ENCODE measurements around the gene BDNF.

BDNF gene

GRCh38 chr11:27623945-27624523 lies 76.2 kb downstream of the BDNF start:
- no peak for DNase-seq

- DNase-seq: no peak
Measured at GRCh38 chr11:27622541-27623300, 77.5 kb downstream of the BDNF start.

- no peak for DNase-seq
Measured at GRCh38 chr11:27621405-27622161, 78.7 kb downstream of the BDNF start.

- no peak for DNase-seq
Measured at GRCh38 chr11:27619763-27620335, 80.4 kb downstream of the BDNF start.

GRCh38 chr11:27619039-27619574 lies 81.1 kb downstream of the BDNF start:
- no peak for DNase-seq

- no peak for DNase-seq
Measured at GRCh38 chr11:27618281-27618915, 81.9 kb downstream of the BDNF start.

- no peak for DNase-seq
Measured at GRCh38 chr11:27616711-27617110, 83.5 kb downstream of the BDNF start.

- DNase-seq: no peak
Measured at GRCh38 chr11:27615833-27616232, 84.4 kb downstream of the BDNF start.

- DNase-seq: no peak
Measured at GRCh38 chr11:27614092-27614491, 86.2 kb downstream of the BDNF start.

GRCh38 chr11:27612932-27613880 lies 87.0 kb downstream of the BDNF start:
- DNase-seq: no peak

- DNase-seq: no peak
Measured at GRCh38 chr11:27611947-27612455, 88.3 kb downstream of the BDNF start.

GRCh38 chr11:27611390-27611789 lies 88.9 kb downstream of the BDNF start:
- DNase-seq: no peak

- no peak for DNase-seq
Measured at GRCh38 chr11:27610946-27611345, 89.3 kb downstream of the BDNF start.

GRCh38 chr11:27610280-27610679 lies 90.0 kb downstream of the BDNF start:
- DNase-seq: no peak

- DNase-seq: no peak
Measured at GRCh38 chr11:27608951-27609350, 91.3 kb downstream of the BDNF start.

GRCh38 chr11:27605422-27605821 lies 94.8 kb downstream of the BDNF start:
- no peak for DNase-seq

Measured in NCI-H2081 (cell line).